GM19099 (cell line): ENCODE measurements around the gene KRTAP5-4.

Experiments
- POLR2A ChIP-seq: IDR thresholded peaks from 3 replicates; pipeline ENCODE4 v1.6.1; 2011; ENCODE audit warnings: low read depth; ENCODE audit not compliant: insufficient read length; ENCODE audit errors: extremely low read depth

KRTAP5-4 gene

GRCh38 chr11:1628506-1629325, 6.8 kb upstream of the KRTAP5-4 start:
- no peak for TF ChIP-seq POLR2A

GRCh38 chr11:1625541-1625940, 3.6 kb upstream of the KRTAP5-4 start:
- TF ChIP-seq POLR2A = no peak

GRCh38 chr11:1624621-1625020, 2.7 kb upstream of the KRTAP5-4 start:
- TF ChIP-seq POLR2A = no peak

- no peak for TF ChIP-seq POLR2A
Measured at GRCh38 chr11:1623716-1624115, 1.8 kb upstream of the KRTAP5-4 start.

- no peak for TF ChIP-seq POLR2A
Measured at GRCh38 chr11:1619449-1619848, 2.5 kb downstream of the KRTAP5-4 start.

- no peak for TF ChIP-seq POLR2A
Measured at GRCh38 chr11:1618231-1618630, 3.7 kb downstream of the KRTAP5-4 start.

- no peak for TF ChIP-seq POLR2A
Measured at GRCh38 chr11:1608363-1608762, 13.6 kb downstream of the KRTAP5-4 start, which contains the start of gene KRTAP5-3. Gene KRTAP5-3, minus strand, starts transcription at chr11:1608463. Its CDS starts 78 bp downstream, at chr11:1608385.

- no peak for TF ChIP-seq POLR2A
Measured at GRCh38 chr11:1604711-1605110, 17.2 kb downstream of the KRTAP5-4 start.

- no peak for TF ChIP-seq POLR2A
Measured at GRCh38 chr11:1604181-1604580, 17.8 kb downstream of the KRTAP5-4 start.

- TF ChIP-seq POLR2A = no peak
Measured at GRCh38 chr11:1603629-1604028, 18.3 kb downstream of the KRTAP5-4 start.

- TF ChIP-seq POLR2A = no peak
Measured at GRCh38 chr11:1600626-1601025, 21.3 kb downstream of the KRTAP5-4 start.

- no peak for TF ChIP-seq POLR2A
Measured at GRCh38 chr11:1598816-1599215, 23.1 kb downstream of the KRTAP5-4 start.

GRCh38 chr11:1597994-1598380, 24.0 kb downstream of the KRTAP5-4 start, which contains the start of gene KRTAP5-2:
Gene KRTAP5-2, minus strand, starts transcription at chr11:1598294. Its CDS starts 44 bp downstream, at chr11:1598250.
- no peak for TF ChIP-seq POLR2A

GRCh38 chr11:1597331-1597993, 24.5 kb downstream of the KRTAP5-4 start:
- TF ChIP-seq POLR2A = no peak

GRCh38 chr11:1592628-1593027, 29.3 kb downstream of the KRTAP5-4 start:
- no peak for TF ChIP-seq POLR2A

- TF ChIP-seq POLR2A = no peak
Measured at GRCh38 chr11:1589996-1590395, 31.9 kb downstream of the KRTAP5-4 start.
